Measurements from ENCODE around the gene NOTUM. TPM values are rescaled to one million over a fixed set of nuclear protein-coding genes. Genes with fewer than 3 reads are reported as not detected.

Gene NOTUM
- total and polyA plus RNA-seq, 2 donors (not counting 3 experiments of a cell fraction or from before 2014, with no cell fraction given): not detected

- Histone ChIP-seq H3K9me3 (replicated peaks; ENCODE audit: control insufficient read depth, insufficient read depth, low read length) (no peaks in the 10 kb centered on the region), H3K4me3 (replicated peaks in 1 of 3; ENCODE audit: insufficient read depth in 1 of 3, low read depth in 1 of 3, low read length in 3 of 3) (no peak overlapping the region), H3K36me3 (ENCODE audit: control insufficient read depth in 2 of 2, extremely low read depth in 1 of 2, insufficient read depth in 2 of 2, low read length in 2 of 2) (no peaks in the 10 kb centered on the region), H3K27ac (ENCODE audit: insufficient read depth, low read depth, low read length) (no peak overlapping the region), H3K27me3 (ENCODE audit: control insufficient read depth in 2 of 2, insufficient read depth in 2 of 2, low read length in 2 of 2) (no peaks in the 10 kb centered on the region), H3K79me2 (ENCODE audit: control insufficient read depth, insufficient read depth, low read length) (no peaks in the 10 kb centered on the region), H2AFZ (ENCODE audit: low read depth, low read length) (no peak overlapping the region), H3K9me1 (replicated peaks; ENCODE audit: control insufficient read depth, extremely low read depth, insufficient read depth, low read length) (no peaks in the 10 kb centered on the region), H3K4me1 (ENCODE audit: control insufficient read depth, extremely low read depth, insufficient read depth, low read length) (peaks cover 13% of the 10 kb centered on the region), H4K20me1 (replicated peaks; ENCODE audit: control insufficient read depth, extremely low read depth, insufficient read depth, low read length) (no peaks in the 10 kb centered on the region), H3K9ac (replicated peaks; ENCODE audit: extremely low read depth, insufficient read depth, low read length) (no peak overlapping the region), H3K4me2 (ENCODE audit: insufficient read depth, low read length) (no peak overlapping the region)
- ChIA-PET CTCF (no interaction called here), POLR2A (no interaction called here)
- dilution Hi-C loops (cut with MboI; ENCODE audit: extremely low pct_ligation_motif_present, low sequenced_read_pairs): no loop called here
- BruUV-seq (replicated peaks): no TSS peak
- DNase-seq (ENCODE audit: low read depth, low spot score) (no peak), FAIRE-seq (no peak)
- no peak for TF ChIP-seq FOS (IDR thresholded peaks at IDR 0.05; ENCODE audit: borderline replicate concordance, insufficient read depth, low read length)
- no peak for TF ChIP-seq POLR2A (IDR thresholded peaks at IDR 0.05; ENCODE audit: low read depth, low read length)
- TF ChIP-seq POLR2AphosphoS5 (IDR thresholded peaks at IDR 0.05; ENCODE audit: insufficient read depth, low read depth, low read length): no peak
- no peak for TF ChIP-seq CTCF (IDR thresholded peaks at IDR 0.05; ENCODE audit: extremely low read depth in 1 of 2, insufficient read depth in 1 of 2, low read depth in 1 of 2, low read length in 2 of 2)
- no peak for TF ChIP-seq GATA2 (IDR thresholded peaks at IDR 0.05; ENCODE audit: insufficient read depth, insufficient read length, low read depth, low read length)
- no peak for TF ChIP-seq JUN (IDR thresholded peaks at IDR 0.05; ENCODE audit: borderline replicate concordance, insufficient read depth, insufficient read length, low read depth)
- no peak for TF ChIP-seq EZH2 (IDR thresholded peaks at IDR 0.05; ENCODE audit: borderline replicate concordance, low read depth, low read length, severe bottlenecking)
- TF ChIP-seq MYC (IDR thresholded peaks at IDR 0.05; ENCODE audit: low read depth, low read length): no peak
- no peak for TF ChIP-seq MAX (IDR thresholded peaks at IDR 0.05; ENCODE audit: insufficient read depth, insufficient read length)
- intact Hi-C loops (cut with micrococcal nuclease): loop anchor here (5.0 kb wide), 1 partner anchor 74 kb away; the partner anchor contains the start of gene MAFG
These were observed 40.6 kb upstream of the NOTUM start for GRCh38 chr17:82001571-82002056.

All from endothelial cell of umbilical vein (primary cell).